Measurements from ENCODE around the gene NDOR1.

NDOR1 gene

DNA sequence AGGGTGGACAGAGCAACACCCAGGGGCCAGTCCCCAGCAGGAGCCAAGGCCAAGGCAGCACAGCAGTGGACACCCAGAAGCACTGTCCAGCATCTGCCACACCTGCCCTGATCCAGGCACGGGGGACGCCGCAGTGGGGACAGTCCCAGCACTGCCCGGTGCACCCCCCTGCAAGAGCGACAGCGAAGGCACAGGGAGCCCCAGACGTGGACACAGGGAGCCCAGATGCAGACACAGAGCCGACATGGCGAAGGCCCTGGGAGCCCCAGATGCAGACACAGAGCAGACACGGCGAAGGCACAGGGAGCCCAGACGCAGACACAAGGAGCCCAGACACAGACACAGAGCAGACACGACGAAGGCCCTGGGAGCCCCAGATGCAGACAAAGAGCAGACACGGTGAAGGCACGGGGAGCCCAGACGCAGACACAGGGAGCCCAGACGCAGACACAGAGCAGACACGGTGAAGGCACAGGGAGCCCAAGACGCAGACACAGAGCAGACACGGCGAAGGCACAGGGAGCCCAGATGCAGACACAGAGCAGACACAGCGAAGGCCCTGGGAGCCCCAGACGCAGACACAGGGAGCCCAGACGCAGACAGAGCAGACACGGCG, 21.4 kb upstream of the NDOR1 start:
- no peak for DNase-seq

DNA sequence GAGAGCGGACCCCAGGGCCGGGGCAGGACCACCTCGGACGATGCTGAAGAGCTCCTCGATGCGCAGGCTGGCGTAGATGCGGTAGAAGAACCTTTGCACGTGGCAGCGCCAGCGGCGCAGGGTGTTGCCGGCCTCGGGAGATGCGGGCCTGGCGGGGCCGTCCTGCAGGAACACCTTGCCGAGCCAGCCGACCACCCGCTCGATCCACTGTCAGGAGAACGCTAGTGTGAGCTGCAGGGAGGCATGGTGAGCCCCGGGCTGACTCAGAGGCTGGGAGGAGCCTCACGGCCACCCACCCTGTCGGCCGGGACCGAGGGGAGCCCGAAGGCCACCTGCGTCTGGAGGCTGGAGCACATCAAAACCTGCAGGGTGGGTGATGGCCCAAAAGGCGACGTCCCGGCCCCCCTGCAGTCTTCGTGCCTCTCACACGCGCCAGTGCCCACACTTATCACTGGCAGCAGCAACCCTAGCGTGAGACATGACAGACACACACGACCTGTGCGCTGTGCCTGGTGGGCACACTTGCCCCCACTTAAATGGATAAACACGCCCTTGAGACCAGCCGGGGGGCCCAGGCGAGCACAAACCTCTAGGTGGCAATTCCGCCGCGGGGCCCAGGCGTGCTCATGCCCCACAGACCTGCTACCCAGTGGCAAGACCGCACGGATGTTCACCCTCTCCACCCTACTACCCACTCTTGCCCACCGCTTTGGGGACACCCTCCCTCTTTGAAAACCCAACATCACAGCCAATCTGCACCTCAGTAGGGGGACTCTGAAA, 20.4 kb upstream of the NDOR1 start:
- DNase-seq = no peak

DNA sequence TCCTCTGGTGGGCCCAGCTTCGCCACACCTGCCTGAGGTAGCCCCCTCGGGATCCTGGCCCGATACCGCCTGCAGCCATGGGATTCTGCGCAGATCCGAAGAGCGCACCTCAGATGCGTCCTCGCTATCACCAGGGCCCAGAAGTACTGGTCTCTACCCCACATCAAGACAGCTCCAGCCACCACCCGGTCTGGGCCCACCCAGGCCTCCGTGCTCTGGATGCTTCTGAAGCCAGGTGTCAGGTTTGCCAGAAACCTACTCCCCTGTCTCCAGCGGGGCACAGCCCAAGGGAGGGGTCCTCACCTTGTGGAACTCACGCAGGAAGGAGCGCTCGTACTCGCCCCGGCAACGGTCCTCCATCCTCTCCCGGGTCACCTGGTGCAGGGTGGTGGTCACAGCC, 19.6 kb upstream of the NDOR1 start:
- no peak for DNase-seq

DNA sequence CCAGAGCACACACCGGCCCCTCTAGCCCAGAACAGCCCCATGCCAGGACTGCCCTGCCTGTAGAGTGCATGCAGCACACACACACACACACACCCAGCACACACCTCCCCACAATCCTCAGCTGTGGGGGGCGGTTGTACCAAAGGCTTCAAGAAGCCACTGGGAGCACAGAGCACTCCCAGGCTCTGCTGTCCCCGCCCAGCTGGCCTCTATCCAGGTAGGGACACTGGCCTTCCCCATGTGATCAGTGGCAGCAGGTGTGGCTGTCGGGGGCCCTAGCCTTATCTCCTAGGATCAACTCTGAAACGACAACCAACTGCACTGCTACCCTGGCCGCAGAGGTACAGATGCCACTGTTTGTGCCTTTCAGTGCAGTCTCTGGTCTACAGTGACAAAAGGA, 19.1 kb upstream of the NDOR1 start:
- DNase-seq = no peak

DNA sequence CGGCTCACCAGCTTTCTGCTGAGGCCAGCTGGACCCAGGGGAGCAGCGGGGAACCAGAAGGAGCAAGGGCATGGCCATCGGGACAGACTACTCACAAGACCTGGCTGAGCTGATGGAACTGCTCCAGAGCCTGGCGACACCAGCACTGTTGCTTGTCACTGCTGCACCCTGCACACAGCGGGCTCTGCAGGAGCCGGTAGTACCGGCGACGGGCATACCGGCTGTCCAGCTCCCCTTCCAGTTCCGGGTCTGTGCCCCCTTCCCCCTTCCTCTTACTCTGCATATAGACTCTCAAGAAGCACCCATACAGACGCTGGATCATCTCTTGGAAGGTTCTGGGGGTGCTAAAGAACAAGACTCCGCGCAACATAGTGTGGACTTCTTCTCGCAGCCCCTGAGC, 18.1 kb upstream of the NDOR1 start:
- no peak for DNase-seq

DNA sequence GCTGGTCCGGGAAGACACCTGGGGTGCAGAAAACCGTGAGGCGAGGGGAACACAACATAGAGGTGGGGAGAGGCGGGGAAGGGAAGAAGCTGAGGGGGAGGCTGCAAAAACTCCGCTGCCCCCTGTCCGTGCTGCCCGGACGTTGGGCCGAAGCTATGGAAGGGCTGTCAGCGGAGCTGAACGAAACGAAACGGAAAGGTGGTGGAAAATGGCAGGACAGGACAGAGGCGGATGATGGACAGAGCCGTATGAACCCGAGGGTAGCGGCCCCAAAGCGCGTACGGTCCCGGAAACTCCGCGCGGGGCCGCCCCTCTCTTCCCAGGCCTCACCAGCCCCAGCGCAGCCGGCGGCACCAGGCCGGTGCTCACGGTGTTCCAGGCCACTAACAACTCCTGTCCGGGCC, 17.4 kb upstream of the NDOR1 start:
- DNase-seq = no peak

DNA sequence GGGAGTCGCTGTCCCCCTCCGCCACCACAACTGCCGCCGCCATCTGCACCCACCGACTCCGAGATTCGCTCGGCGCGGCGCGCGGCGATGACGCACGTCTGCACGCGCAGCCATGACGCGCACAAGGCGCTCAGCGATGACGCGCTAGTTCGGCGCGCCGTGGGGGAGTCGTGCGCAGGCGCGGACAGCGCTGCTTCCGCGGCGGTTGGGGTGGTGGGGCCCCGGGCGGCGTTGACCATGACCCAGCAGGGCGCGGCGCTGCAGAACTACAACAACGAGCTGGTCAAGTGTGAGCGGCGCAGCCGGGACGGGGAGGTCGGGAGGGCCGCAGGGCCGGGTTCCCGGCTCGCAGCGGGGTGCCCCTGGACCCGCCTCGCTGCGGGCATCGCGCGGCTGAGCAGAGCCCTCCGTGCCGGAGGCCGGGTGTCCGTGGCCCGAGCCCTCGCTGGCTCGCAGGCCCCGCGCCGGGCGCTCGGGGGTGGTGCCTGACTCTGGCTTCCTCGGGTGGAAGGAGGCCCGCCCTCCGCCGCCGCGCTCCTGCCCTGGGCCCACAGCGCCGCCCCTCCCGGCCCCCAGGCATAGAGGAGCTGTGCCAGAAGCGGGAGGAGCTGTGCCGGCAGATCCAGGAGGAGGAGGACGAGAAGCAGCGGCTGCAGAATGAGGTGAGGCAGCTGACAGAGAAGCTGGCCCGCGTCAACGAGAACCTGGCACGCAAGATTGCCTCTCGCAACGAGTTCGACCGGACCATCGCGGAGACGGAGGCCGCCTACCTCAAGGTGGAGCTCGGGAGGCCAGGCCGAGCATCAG, 16.8 kb upstream of the NDOR1 start, which contains the start of the genes ANAPC2 and SSNA1:
ANAPC2 (minus strand) TSS at position 71 of the 807 bp plus-strand sequence; CDS start at position 43, 28 bp downstream.
SSNA1 (plus strand) TSS at position 187 of the 807 bp plus-strand sequence; CDS start at position 238, 51 bp downstream.
- peak; percentile 95 for DNase-seq

DNA sequence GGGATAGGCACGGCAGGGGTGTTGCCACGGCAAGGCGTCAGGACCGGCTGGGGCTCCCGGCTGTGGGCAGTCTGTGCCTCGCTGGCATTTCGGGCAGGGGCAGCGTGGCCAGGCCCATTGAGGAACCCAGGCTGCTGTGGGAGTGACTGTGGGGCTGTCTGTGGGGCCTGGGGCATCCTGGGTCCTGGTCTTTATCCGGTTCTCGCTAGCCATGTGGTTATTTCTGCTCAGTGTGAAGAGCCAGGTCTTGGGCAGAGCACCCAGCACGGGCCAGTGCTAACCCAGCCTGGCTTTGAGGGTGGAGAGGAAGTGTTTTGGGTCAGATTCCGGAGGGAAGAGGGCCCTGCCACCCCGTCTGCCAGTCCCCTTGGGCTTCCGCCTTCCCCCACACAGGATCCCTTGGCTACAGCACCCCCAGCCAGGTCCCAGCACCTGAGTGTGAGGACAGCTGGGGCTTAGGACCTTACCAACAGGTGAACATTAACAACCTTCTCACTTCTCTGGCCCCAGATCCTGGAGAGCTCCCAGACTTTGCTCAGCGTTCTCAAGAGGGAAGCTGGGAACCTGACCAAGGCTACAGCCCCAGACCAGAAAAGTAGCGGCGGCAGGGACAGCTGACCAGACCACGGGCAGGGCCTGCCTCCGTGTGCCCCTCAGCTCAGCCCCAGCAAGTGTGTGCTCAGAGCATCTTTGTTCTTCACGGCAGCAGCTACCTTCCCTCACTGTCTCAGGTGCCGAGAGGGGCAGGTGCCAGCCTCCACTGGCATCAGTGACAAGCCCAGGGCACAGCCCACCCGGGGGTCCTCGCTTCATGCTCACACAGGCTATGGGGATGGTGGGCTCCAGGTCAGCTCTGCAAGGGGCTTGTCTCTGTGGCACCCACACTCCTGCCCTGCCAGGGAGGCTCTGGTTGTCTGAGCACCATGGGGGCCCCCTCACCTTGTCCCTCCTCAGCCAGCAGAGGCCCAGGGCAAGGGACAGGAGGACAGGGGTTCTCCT, 15.9 kb upstream of the NDOR1 start:
- no peak for DNase-seq

DNA sequence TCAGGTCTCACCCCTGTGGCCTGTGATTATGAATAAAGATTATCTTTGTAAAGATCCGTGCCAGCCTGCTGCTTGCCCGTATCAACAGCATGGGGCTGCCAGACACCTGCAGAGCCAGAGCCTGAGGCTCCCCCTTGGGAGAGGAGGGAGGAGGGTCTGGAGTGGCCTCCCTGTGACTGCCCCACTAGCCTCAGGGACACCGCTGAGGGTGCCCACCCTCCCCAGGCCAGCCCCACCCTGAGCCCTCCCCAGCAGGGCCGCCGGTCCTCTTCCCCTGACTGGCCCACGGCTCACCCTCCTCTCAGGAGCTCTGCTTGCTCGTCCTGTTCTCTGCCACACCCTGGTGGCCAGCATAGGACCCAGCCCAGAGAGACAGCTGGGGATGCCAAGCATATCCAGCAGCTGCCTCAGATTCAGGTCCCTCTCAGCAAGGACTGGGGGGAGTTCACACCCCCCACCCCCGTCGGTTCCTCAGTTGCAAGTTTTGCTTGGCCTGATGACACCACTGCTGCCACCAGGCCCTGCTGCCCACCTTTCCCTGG, 15.1 kb upstream of the NDOR1 start:
- DNase-seq = no peak

DNA sequence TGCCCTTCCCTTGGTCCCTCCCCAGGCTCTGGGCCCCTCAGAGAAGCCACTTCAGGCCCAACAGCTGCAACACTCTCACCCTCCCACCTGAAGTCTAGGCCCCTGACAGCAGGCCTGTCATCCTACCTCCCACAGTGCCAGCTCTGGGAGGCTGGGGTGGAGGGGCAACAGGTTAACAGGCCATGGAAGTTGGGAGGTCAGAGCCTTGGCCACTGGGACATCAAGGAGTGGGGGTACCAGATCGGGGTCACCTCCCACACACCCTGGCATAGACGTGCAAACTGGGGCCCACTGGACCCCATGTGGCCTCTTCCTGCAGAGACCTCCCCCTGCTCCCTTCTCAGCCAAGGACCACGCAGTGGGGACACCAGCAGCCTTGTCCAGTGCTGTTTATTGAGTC, 14.3 kb upstream of the NDOR1 start:
- no peak for DNase-seq

DNA sequence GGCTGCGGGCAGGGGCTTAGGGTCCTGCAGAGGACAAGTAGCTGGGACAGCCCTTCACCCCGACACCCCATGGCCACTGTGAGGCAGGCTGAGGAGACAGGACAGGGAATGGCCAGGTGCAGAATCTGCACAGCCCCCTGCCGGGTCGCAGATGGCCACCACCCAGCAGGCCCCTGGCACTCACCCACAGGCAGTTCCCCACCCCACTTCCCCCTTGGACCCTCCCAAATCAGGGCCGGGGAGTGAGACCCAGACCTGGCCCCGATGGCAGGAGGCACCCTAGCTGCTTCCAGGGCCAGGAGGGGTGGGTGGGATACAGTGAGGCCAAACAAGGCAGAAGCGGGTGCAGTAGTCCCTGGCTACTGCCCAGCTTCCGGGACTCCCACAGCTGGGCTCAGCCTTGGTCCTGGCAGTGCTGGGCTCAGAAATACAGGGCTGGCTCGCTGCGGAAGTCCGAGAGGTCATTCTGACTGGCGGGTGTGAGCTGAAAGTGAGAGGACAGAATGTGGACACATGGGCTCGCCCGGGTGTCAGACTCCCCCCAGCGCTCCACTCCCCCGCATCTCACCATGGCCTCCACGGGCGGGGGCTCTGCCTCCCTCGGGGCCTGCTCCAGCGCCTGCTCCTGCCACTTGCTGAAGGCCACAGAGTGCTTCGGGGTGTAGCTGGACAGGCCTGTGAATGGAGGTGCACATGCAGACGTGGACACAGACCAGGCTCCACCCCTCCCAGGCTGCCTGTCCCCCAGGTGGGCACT, 13.6 kb upstream of the NDOR1 start:
- no peak for DNase-seq

DNA sequence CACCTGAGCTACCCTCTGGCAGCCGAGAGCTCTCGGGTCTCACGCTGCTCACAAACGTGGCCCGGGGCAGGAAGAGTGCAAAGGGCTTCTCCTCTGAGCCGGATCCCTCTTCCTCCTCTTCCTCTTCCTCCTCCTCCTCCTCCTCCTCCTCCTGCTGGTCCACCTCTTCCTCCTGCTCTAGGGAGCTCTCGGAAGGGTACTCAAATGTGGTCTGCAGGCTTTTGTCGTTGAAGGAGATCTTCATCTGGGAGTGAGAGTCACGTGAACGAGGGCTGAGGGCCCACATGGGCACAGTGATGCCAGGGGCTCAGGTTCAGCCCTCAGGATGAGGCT, 13.1 kb upstream of the NDOR1 start:
- no peak for DNase-seq

DNA sequence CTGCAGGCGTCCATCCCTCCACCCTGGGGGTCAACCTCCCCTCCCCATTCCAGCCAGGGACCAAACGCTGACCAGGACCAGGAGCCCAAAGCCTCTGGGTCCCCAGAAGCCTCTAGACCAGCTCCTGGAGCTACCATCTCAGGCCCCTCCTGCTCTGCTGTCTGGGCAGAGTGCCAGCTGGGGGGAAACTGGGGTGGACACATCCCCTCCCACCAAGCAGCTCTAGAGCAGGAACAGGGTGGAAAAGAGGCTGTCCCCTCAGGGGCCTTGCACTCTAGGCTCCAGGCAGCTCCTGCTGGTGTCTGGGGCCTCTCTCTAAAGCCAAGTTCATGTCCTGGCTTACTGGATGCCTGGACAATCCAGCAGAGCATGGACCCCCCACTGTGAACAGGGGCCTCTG, 12.6 kb upstream of the NDOR1 start:
- DNase-seq = no peak

DNA sequence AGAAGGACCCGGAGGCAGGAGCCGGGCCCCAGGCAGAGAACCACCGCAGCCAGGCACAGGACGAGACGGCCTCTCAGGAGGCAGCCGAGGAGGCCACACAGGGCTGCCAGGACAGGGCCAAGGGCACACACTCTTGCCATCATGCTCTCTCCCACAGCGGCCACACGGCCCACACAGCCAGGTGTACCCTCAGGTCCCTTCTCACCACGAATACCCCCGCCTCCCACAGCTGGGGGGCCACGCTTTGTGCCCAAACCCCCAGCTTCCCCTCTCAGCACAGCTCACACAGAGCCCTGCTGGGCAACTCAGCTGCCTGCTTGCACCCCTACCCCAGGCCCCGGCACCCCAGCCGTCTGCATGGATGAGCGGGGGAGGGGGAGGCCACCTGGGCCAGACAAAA, 11.7 kb upstream of the NDOR1 start:
- DNase-seq = no peak

DNA sequence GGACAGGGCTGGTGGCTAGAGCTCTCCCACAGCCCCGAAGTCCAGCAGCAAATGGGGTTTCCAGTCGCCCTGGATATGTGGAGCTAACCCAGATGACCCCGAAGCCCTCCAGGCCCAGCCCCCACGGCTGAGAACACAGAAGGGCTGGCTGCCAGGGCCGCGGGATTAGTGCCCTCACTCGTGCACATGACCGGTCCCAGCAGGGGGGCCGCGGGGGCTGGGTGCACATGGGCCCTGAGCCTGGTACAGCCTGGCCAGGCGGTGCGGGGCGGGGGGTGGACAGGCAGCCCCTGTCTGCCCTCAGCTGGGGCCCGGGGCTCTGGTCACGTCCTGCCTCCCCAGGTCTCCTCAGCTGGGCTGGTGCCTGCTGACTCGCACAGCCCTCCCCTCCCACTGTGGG, 11.1 kb upstream of the NDOR1 start:
- DNase-seq = no peak

DNA sequence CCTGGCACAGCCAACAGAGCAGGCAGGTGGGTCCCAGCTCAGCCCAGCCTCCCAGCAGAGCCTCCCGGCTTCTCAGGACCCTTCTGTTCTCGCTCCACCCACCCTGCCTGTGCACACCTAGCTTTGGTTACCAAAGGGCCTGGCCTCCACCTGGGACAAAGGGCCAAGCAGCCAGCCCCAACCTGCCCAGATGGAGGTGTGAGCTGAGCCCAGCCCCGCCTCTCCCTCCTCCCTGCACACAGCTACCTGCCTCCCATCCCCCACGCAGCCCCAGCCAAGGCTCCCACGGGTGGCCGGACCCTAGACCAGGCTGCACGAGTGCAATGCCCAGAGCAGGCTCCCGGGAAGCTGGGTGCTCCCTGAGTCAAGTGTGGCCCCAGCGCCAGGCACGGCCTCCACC, 10.6 kb upstream of the NDOR1 start:
- no peak for DNase-seq

DNA sequence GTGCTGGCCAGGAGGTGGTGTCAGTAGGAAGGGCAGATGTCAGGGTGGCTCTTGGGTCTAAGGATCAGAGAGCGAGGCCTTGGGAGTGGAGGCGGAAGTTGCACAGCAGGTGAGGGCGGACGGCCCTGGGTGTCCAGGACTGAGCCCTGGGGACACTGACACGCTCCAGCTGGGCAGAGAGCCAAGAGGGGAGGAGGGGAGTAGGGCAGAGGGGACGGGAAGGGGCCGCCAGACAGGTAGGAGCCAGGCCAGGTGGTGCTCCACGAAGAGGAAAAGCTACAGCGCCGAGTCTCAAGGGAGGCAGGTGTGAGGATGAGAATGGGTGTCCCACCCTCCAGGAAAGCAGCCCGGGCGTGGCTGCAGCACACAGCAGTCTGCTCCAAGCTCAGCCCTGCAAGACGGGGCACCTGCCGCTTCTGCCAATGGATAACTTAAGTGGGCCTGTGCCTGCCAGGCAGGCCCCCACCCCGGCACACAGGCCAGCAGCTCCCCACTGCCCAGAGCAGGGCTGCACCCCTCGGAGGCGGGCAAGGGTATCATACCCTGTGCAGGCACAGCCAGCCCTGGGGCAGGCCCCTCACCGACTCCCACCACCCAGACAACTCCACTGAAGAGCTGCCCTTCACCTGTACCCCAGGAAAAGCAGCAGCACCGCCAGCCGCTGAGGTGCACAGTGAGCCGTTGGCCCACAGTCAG, 9.8 kb upstream of the NDOR1 start:
- no peak for DNase-seq

DNA sequence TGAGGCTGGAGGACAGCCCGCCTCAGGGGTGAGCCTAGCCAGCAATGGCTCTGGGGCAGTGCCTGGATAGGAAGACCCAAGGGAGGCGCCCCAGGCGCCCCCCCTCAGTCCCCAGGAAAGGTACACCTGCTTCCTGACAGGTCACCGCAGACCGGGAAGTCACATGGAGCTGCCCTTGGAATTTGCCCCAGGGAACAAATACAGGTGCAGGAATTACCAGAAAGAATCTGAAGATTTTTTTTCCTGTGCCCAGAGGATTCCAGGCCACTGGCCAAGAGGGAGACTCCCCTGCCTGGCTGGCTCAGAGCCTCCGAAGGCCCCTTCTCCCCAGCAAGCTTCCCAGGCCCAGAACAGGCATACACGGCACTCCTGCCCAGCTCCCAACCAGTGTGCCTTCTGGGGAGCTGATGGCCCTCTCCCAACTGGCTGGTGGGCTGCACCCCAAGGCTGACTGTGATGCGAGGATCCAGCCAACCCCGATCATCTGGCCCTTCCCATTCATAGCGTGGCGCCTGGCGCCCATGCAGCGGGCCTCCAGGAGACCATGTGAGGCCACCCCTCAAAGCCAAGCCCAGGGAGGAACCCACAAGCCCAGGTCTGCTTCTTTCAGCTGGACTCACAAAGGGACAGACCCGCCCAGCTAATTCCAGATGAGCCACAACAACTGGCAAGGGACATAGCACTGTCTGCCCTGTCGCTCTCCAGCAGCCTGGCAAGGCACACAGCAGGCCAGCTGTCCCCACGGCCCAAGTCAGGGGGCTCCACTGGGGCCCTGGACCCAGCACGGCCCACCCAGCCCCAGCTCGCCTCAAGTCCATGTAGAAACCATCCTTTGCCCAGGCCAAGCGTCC, 7.2 kb upstream of the NDOR1 start:
- DNase-seq = no peak

DNA sequence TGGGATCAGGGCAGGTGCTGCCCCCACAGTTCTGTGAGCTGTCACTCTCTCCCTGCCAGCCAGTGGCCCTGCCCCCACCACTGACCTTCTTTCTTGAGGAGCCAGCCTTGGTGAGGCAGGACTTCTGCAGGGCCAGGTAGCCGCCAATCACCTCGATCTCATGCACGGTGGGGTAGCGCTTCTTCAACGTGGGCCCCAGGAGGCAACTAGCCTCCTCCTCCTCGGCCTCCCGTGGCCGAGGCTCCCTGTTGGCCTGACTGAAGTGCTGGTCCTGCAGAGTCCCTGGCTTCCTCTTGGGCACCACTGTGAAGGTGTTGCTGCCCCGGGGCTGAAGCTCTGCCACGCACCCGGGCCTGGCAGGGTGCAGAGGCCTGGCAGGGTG, 6.6 kb upstream of the NDOR1 start:
- DNase-seq = no peak

Data from stimulated activated CD4-positive, alpha-beta T cell treated with anti-CD3 and anti-CD28 coated beads, Interleukin-4, amount 100 ng/mL, for 1 hour (primary cell).